Neural cell (in vitro differentiated cells): ENCODE measurements around the gene NDUFS7. TPM values are rescaled to one million over a fixed set of nuclear protein-coding genes. Genes with fewer than 3 reads are reported as not detected.

Experiments
- H2AFZ ChIP-seq: fragments of 200-600, 300-800 bp; sonication (generic), shearing (Covaris generic); 2 replicates; pipeline ENCODE4 v1.6.0; 2014; ENCODE audit warnings: low read depth, mild to moderate bottlenecking, antibody characterized with exemption, low read length, moderate library complexity
- H3F3A ChIP-seq: fragments of 200-600 bp; shearing (Covaris generic); 2 replicates; pipeline ENCODE4 v1.6.1; 2016; ENCODE audit warnings: mild to moderate bottlenecking, moderate library complexity, mixed read lengths, antibody characterized with exemption, low read length; ENCODE audit not compliant: insufficient read depth, poor library complexity, severe bottlenecking
- H3K27ac ChIP-seq: fragments of 200-600, 300-800 bp; sonication (generic), shearing (Covaris generic); 2 replicates; pipeline ENCODE4 v1.5.1; 2014; ENCODE audit warnings: mild to moderate bottlenecking, low read length, moderate library complexity
- H3K27me3 ChIP-seq: fragments of 300-800, 200-600 bp; sonication (generic), shearing (Covaris generic); 2 replicates; pipeline ENCODE4 v1.6.0; 2014; ENCODE audit warnings: mild to moderate bottlenecking, low read depth, low read length, moderate library complexity; ENCODE audit not compliant: insufficient read depth
- H3K36me3 ChIP-seq: fragments of 300-800, 200-600 bp; sonication (generic), shearing (Covaris generic); 2 replicates; pipeline ENCODE4 v1.5.1; 2014; ENCODE audit warnings: mild to moderate bottlenecking, antibody characterized with exemption, low read length, moderate library complexity; ENCODE audit not compliant: insufficient read depth
- H3K4me2 ChIP-seq: fragments of 300-800, 200-600 bp; sonication (generic), shearing (Covaris generic); 2 replicates; pipeline ENCODE4 v1.6.0; 2014; ENCODE audit warnings: mild to moderate bottlenecking, low read length
- H3K4me3 ChIP-seq: fragments of 300-800, 200-600 bp; sonication (generic), shearing (Covaris generic); 2 replicates; pipeline ENCODE4 v1.5.1; 2014; ENCODE audit warnings: mild to moderate bottlenecking, low read length, moderate library complexity
- H3K79me2 ChIP-seq: fragments of 200-600 bp; shearing (Covaris generic); replicated peaks from 2 replicates; pipeline ENCODE4 v1.6.0; 2014; ENCODE audit warnings: mild to moderate bottlenecking, low read length, moderate library complexity; ENCODE audit not compliant: insufficient read depth
- H3K9ac ChIP-seq: fragments of 300-800, 200-600 bp; sonication (generic), shearing (Covaris generic); 2 replicates; pipeline ENCODE4 v1.6.1; 2016; ENCODE audit warnings: mild to moderate bottlenecking, low read length, mixed read lengths
- H3K9me2 ChIP-seq: fragments of 200-600 bp; shearing (Covaris generic); 2 replicates; pipeline ENCODE4 v1.6.1; 2016; ENCODE audit warnings: mild to moderate bottlenecking, low read length, mixed read lengths; ENCODE audit not compliant: insufficient read depth
- H3K9me3 ChIP-seq: fragments of 200-600, 300-800 bp; sonication (generic), shearing (Covaris generic); 2 replicates; pipeline ENCODE4 v1.6.1; 2016; ENCODE audit warnings: mild to moderate bottlenecking, mixed run types, low read length, moderate library complexity, mixed read lengths
- H4K20me1 ChIP-seq: fragments of 200-600 bp; shearing (Covaris generic); 2 replicates; pipeline ENCODE4 v1.6.1; 2016; ENCODE audit warnings: mild to moderate bottlenecking, mixed run types; ENCODE audit not compliant: insufficient read depth
- CTCF ChIP-seq: fragments of 450-650 bp; IDR thresholded peaks from 2 replicates; pipeline ENCODE4 v1.5.1; 2014; ENCODE audit warnings: antibody characterized with exemption, mild to moderate bottlenecking, moderate library complexity; ENCODE audit not compliant: poor library complexity, severe bottlenecking
- EZH2 ChIP-seq: fragments of 200-600, 300-800 bp; shearing (Covaris generic), sonication (generic); IDR thresholded peaks from 2 replicates; pipeline ENCODE4 v1.6.1; 2014; ENCODE audit warnings: antibody characterized with exemption, low read length, borderline replicate concordance, mild to moderate bottlenecking; ENCODE audit not compliant: insufficient read depth, poor library complexity, severe bottlenecking
- MXI1 ChIP-seq: fragments of 450-650 bp; conservative IDR thresholded peaks from 2 replicates; pipeline ENCODE4 v1.6.1; 2014; ENCODE audit warnings: antibody characterized with exemption, mild to moderate bottlenecking; ENCODE audit not compliant: poor library complexity, severe bottlenecking
- POLR2AphosphoS5 ChIP-seq: IDR thresholded peaks from 2 replicates; pipeline ENCODE4 v1.6.1; 2012
- REST ChIP-seq: IDR thresholded peaks from 2 replicates; pipeline ENCODE4 v1.6.1; 2012; ENCODE audit warnings: borderline replicate concordance
- SMC3 ChIP-seq: fragments of 450-650 bp; conservative IDR thresholded peaks from 2 replicates; pipeline ENCODE4 v1.6.1; 2014; ENCODE audit warnings: antibody characterized with exemption, mild to moderate bottlenecking, moderate library complexity; ENCODE audit not compliant: poor library complexity
- polyA plus RNA-seq: library from polyadenylated mRNA; depleted of rRNA; stranded (reverse); fragments of >200 nt; gene quantifications from 2 replicates; pipeline ENCODE4 v1.2.3, GENCODE V29; 2014

The NDUFS7 gene
- polyA plus RNA-seq, 1 donor from 2014 or later = 196 TPM

GRCh38 chr19:1354970-1355567, 28.6 kb upstream of the NDUFS7 start:
- Histone ChIP-seq H3F3A (no peaks in the 10 kb centered on the region), H3K27ac (peak overlapping the region; percentile 71), H2AFZ (no peak overlapping the region), H3K9ac (peak overlapping the region; percentile 90), H3K4me3 (peak overlapping the region; percentile 81), H3K9me2 (no peaks in the 10 kb centered on the region), H3K4me2 (peak overlapping the region; percentile 96), H3K79me2 (peaks cover 5% of the 10 kb centered on the region), H3K36me3 (no peaks in the 10 kb centered on the region), H4K20me1 (no peaks in the 10 kb centered on the region), H3K27me3 (no peaks in the 10 kb centered on the region), H3K9me3 (no peaks in the 10 kb centered on the region)
- TF ChIP-seq POLR2AphosphoS5 (peak; percentile 70), EZH2 (no peak), MXI1 (peak; percentile 18), SMC3 (no peak), REST (no peak)

GRCh38 chr19:1355568-1356507, 27.9 kb upstream of the NDUFS7 start:
- H3K4me2 ChIP-seq = peak overlapping the region; percentile 96
- no peaks in the 10 kb centered on the region for H4K20me1 ChIP-seq
- TF ChIP-seq CTCF (no peak), SMC3 (no peak), REST (peak; percentile 23)
- no peaks in the 10 kb centered on the region for H3F3A ChIP-seq
- peaks cover 7% of the 10 kb centered on the region for H3K79me2 ChIP-seq
- H3K9me3 ChIP-seq = no peaks in the 10 kb centered on the region
- H3K9ac ChIP-seq = peak overlapping the region; percentile 90
- no peaks in the 10 kb centered on the region for H3K36me3 ChIP-seq
- no peaks in the 10 kb centered on the region for H3K9me2 ChIP-seq
- peak overlapping the region; percentile 71 for H3K27ac ChIP-seq
- H2AFZ ChIP-seq = no peak overlapping the region
- H3K4me3 ChIP-seq = peak overlapping the region; percentile 81
- H3K27me3 ChIP-seq = no peaks in the 10 kb centered on the region
